Sigmoid colon (tissue), 4 donors: ENCODE results near the gene CCNE1.

ENCODE experiments used
- POLR2A ChIP-seq, 2 donors: fragments of 450-650 bp; IDR thresholded peaks; one replicate each; pipeline ENCODE4 v1.6.1; 2016; ENCODE audit warnings: antibody characterized with exemption in 2 of 2, mild to moderate bottlenecking in 2 of 2, moderate library complexity in 2 of 2
- POLR2AphosphoS5 ChIP-seq, 4 donors: sonication (generic); formaldehyde crosslinking; IDR thresholded peaks; one replicate each; pipeline ENCODE4 v1.6.1; 2017; ENCODE audit warnings: antibody characterized with exemption in 4 of 4
- TF ChIP-seq, protein P1 (sequence below), 4 experiments: fragments of 450-650 bp in 3 of 4; fragments of 200-600 bp in 1 of 4; IDR thresholded peaks; one replicate each; pipeline ENCODE4 v1.5.1; 2016 to 2019; ENCODE audit warnings: antibody characterized with exemption in 4 of 4, mild to moderate bottlenecking in 3 of 4, moderate library complexity in 2 of 4

DNA sequence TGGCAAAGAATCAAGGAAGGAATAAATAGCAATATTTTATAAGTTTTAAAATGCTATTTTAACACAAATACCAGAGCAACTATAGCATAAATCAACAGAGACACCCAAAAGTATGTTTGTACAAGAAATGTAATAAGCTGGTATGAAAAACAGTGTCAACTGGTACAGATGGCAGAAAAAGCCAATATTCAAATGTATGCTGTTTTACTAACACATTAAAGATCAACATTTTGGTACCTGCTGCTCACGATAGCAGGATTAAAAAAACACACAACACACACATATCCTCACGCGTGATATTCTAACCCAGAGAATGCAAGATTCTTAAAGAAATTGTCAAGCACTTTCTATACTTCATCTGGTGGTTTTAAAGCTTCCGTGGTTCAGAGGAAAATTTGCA is 48.6 kb upstream of the CCNE1 start:
- TF ChIP-seq, protein P1, sequence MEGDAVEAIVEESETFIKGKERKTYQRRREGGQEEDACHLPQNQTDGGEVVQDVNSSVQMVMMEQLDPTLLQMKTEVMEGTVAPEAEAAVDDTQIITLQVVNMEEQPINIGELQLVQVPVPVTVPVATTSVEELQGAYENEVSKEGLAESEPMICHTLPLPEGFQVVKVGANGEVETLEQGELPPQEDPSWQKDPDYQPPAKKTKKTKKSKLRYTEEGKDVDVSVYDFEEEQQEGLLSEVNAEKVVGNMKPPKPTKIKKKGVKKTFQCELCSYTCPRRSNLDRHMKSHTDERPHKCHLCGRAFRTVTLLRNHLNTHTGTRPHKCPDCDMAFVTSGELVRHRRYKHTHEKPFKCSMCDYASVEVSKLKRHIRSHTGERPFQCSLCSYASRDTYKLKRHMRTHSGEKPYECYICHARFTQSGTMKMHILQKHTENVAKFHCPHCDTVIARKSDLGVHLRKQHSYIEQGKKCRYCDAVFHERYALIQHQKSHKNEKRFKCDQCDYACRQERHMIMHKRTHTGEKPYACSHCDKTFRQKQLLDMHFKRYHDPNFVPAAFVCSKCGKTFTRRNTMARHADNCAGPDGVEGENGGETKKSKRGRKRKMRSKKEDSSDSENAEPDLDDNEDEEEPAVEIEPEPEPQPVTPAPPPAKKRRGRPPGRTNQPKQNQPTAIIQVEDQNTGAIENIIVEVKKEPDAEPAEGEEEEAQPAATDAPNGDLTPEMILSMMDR (IDR thresholded peaks at IDR 0.05) = no peak
- TF ChIP-seq POLR2A (IDR thresholded peaks at IDR 0.05) = no peak
- no peak for TF ChIP-seq POLR2AphosphoS5 (IDR thresholded peaks at IDR 0.05)
